Measurements from ENCODE around the gene ZC3H12C.
"Not testable (repeated sequence)": the region's sequence is repeated elsewhere in the genome, so short reads cannot be mapped to it uniquely, and the experiment has no call there.

ZC3H12C gene

DNA sequence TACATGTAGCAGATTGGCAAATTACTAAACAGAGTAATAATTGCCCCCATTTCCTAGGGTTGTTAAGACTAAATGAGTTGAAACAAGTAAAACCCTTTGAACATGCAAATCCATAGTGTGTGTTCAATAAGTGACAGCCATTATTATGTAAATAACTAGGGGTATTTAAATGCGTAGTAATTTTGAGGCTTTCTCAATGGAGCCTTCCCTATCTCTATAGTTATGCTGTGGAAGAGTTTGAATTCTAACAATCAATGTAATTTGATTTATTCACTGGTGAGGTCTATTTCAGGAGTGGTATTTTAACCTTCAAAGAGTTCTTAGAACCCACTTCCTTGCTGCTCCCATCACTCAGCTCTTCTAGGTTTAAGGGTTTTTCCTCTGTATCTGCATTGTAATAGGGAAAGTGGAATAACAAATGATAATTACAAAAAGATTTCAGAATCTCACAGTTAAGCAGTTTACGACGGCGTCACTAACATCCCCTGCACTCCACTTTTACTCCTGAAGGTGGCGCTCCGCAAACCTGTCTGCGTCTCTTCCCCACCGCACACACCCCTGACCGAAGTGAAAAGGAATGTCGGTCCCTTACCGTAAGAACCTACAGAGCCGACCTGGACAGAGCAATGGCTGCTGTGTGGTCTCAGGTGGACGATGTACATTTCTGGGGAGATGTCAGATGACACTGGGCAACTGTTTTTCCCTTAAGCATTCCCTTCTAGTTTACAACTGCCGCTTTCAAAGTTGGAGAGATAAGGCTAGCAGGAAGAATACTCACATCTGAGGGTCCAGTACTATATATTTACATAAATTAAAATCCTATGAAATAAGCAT lies 80.8 kb downstream of the ZC3H12C start:
- H3K27me3 Mint-ChIP-seq, result peaks cover 8% of the 10 kb centered on the region
- no peaks in the 10 kb centered on the region for H3K9me3 Mint-ChIP-seq
- no peak overlapping the region for H3K27ac Mint-ChIP-seq
- H3K4me3 Mint-ChIP-seq, result peak overlapping the region; percentile 50
- no peaks in the 10 kb centered on the region for H3K36me3 Mint-ChIP-seq
- H3K4me1 Mint-ChIP-seq, result peaks cover 7% of the 10 kb centered on the region

GRCh38 chr11:110174645-110175310 lies 81.6 kb downstream of the ZC3H12C start:
- no peaks in the 10 kb centered on the region for H3K9me3 Mint-ChIP-seq
- no peaks in the 10 kb centered on the region for H3K36me3 Mint-ChIP-seq
- no peak overlapping the region for H3K27ac Mint-ChIP-seq
- H3K4me3 Mint-ChIP-seq, result no peak overlapping the region
- peaks cover 7% of the 10 kb centered on the region for H3K4me1 Mint-ChIP-seq
- peaks cover 5% of the 10 kb centered on the region for H3K27me3 Mint-ChIP-seq

DNA sequence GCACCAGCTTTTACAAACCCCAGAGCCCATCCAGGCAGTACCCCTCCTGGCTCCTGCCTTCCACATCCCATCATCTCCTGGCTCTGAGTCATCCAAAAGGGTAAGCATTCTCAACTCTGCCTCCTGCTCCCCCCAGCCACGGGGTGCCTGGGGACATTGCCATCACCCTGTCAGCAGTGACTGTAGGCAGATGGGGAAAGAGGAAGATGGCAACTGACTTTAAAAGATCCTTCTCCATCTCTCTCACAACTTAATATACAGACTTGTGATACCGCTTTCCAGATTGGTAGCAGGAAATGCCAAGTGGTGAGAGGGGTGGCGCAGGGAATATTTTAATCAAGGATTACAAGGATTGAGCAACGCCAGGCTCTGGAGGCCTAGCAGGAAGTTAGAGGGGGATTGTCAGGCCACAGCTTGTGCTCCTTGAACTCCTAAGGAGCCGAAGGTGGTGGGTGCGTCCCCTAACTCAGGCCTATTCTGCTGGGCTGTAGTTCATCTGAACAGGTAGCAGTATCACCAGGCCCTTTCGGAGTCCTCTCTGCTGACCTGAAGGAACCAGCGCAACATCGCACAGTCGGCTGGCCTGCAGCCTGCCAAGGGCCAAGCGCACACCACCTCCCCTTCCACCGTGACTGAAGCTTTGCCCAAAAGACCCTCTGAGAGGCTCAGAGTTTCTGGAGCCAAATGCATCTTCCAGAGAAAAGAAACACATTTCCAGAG lies 83.3 kb downstream of the ZC3H12C start:
- Mint-ChIP-seq H3K4me3 (no peak overlapping the region), H3K4me1 (peaks cover 7% of the 10 kb centered on the region), H3K27me3 (peaks cover 5% of the 10 kb centered on the region), H3K36me3 (no peaks in the 10 kb centered on the region), H3K9me3 (no peaks in the 10 kb centered on the region), H3K27ac (no peak overlapping the region)

- H3K27me3 Mint-ChIP-seq, result peaks cover 3% of the 10 kb centered on the region
- H3K4me1 Mint-ChIP-seq, result peaks cover 7% of the 10 kb centered on the region
- H3K27ac Mint-ChIP-seq, result no peak overlapping the region
- H3K9me3 Mint-ChIP-seq, result no peaks in the 10 kb centered on the region
- no peak overlapping the region for H3K4me3 Mint-ChIP-seq
- no peaks in the 10 kb centered on the region for H3K36me3 Mint-ChIP-seq
Observed at GRCh38 chr11:110177086-110177456, 83.9 kb downstream of the ZC3H12C start.

DNA sequence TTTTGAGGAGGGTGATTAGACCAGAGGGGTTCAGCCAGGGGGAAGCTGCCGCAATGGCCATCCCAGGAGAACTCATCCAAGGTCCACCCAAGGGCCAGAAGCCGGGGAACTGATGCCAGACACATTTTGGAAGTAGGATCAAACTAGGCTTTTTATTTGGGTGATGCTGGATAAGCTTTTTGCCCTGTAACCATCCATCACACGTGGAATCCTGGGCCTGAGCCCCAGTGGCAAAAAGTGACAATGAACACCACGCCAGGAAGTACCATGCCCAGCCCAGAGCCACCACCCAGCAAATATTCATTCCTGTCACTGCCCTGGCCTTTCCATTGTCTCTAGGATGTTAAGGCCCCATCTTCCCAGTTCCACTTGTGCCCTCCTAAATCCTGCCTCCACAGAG lies 85.9 kb downstream of the ZC3H12C start:
- Mint-ChIP-seq H3K9me3 (no peaks in the 10 kb centered on the region), H3K4me1 (peaks cover 3% of the 10 kb centered on the region), H3K36me3 (no peaks in the 10 kb centered on the region), H3K27me3 (no peaks in the 10 kb centered on the region), H3K27ac (no peak overlapping the region), H3K4me3 (no peak overlapping the region)

DNA sequence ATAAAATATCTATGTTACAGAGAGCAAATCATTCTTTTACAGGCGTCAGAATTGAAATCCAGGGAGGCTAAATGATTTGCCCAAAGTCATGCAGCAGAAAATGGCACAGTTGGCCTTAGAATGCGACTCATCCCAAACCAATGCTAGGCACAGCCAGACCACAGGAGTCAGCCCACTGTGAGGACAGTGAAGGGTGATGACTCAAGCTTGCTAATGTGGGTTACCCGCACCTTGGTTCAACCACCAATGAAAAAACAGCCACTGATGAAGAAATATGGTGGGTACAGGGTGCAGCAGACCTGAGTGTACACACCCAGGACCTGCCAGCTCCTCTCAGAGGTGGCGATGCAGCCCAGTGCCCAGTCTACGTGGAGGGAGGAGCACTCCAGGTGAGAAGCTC lies 89.7 kb downstream of the ZC3H12C start:
- no peak overlapping the region for H3K27ac Mint-ChIP-seq
- no peaks in the 10 kb centered on the region for H3K27me3 Mint-ChIP-seq
- no peaks in the 10 kb centered on the region for H3K36me3 Mint-ChIP-seq
- no peaks in the 10 kb centered on the region for H3K4me1 Mint-ChIP-seq
- H3K4me3 Mint-ChIP-seq, result no peak overlapping the region
- no peaks in the 10 kb centered on the region for H3K9me3 Mint-ChIP-seq

- Mint-ChIP-seq H3K4me3 (no peak overlapping the region), H3K27me3 (no peaks in the 10 kb centered on the region)
Observed at GRCh38 chr11:110184456-110184855, 91.3 kb downstream of the ZC3H12C start.

DNA sequence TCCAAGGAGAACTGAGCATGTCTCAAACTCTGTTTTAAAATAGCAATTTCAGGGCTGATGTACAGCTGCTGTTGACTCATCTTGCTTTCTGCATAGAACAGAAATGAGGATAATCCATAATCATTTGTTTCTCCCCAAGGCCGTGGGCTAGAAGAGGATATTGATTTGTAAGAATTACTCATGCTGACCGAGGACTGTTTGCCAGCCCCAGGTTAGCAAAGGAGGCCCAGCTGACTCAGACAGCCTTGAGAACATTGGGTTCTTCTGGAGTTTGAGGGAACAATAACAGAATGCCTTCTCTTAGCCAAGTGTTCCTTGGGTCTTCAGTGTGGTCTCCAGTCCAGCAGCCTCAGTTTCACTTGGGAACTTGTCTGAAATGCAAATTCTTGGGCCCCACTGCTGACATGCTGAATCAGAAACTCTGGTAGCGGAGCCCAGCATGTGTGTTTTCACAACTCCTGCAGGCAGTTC lies 92.0 kb downstream of the ZC3H12C start:
- Mint-ChIP-seq H3K27ac (no peak overlapping the region), H3K9me3 (no peaks in the 10 kb centered on the region), H3K4me1 (no peaks in the 10 kb centered on the region), H3K4me3 (no peak overlapping the region), H3K36me3 (no peaks in the 10 kb centered on the region), H3K27me3 (no peaks in the 10 kb centered on the region)

More at GRCh38 chr11:110184456-110184855, 91.3 kb downstream of the ZC3H12C start:
- Mint-ChIP-seq H3K4me1 (no peaks in the 10 kb centered on the region), H3K9me3 (no peaks in the 10 kb centered on the region), H3K36me3 (no peaks in the 10 kb centered on the region), H3K27ac (no peak overlapping the region)

DNA sequence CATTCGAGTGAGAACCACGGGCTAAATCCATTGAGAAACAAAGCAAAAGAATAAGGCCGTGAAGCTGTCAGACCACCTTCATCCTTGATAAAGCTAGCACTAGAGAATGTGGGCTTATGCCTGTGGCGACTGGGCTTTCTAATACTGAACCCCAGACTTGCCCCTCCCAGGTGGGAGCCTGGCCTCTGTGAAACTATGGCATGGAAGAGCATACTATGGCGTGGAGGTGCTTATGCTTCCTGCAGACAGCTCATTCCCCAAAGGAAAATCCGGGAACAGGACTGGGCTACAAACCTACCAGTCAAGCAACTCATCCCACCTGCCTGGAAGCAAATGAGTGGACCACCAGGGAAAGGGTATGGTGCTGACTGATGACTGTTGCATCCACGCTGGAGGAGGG lies 92.4 kb downstream of the ZC3H12C start:
- Mint-ChIP-seq H3K27ac (no peak overlapping the region), H3K27me3 (no peaks in the 10 kb centered on the region), H3K4me1 (no peaks in the 10 kb centered on the region), H3K9me3 (no peaks in the 10 kb centered on the region), H3K36me3 (no peaks in the 10 kb centered on the region), H3K4me3 (no peak overlapping the region)

DNA sequence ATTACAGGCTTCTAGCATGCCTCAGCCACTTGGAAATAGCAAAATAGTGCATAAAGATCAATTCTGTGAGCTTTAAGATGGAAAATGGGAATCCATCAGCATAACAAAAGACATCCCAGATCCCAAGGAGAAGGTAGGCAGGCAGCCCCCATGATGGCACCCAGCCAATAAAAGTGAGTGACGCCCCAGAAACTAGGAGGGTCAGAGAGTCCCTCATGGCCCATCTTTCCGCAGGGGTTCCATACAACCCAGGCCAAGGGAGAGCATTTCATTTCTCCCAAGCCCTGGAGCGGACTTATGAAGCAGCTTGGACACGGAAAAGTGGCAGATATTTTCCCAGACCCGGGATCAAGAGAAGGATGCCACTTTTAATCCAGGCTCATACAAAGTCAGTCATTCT lies 93.3 kb downstream of the ZC3H12C start:
- Mint-ChIP-seq H3K4me3 (no peak overlapping the region), H3K27ac (no peak overlapping the region), H3K4me1 (no peaks in the 10 kb centered on the region), H3K27me3 (no peaks in the 10 kb centered on the region), H3K36me3 (no peaks in the 10 kb centered on the region), H3K9me3 (no peaks in the 10 kb centered on the region)

- Mint-ChIP-seq H3K36me3 (no peaks in the 10 kb centered on the region), H3K9me3 (no peaks in the 10 kb centered on the region), H3K4me3 (no peak overlapping the region), H3K4me1 (no peaks in the 10 kb centered on the region), H3K27ac (no peak overlapping the region), H3K27me3 (no peaks in the 10 kb centered on the region)
Observed at GRCh38 chr11:110186867-110187266, 93.7 kb downstream of the ZC3H12C start.

DNA sequence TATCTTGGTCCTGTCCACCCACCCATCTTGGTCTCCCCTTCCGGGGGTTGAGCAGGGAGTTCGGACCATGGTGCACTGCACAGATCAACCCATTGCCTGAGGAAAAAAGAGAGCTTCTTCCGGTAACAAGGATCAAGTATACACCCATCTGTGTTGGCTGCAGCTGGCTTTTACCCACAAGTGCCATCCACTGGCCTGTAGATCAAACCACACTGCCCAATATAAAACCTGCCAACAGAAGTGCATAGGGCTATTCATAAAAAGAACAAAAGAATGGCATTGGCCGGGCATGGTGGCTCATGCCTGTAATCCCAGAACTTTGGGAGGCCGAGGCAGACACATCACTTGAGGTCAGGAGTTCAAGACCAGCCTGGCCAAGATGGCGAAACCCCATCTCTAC lies 94.5 kb downstream of the ZC3H12C start:
- H3K9me3 Mint-ChIP-seq, result no peaks in the 10 kb centered on the region
- H3K27me3 Mint-ChIP-seq, result no peaks in the 10 kb centered on the region
- no peaks in the 10 kb centered on the region for H3K36me3 Mint-ChIP-seq
- no peak overlapping the region for H3K4me3 Mint-ChIP-seq
- no peak overlapping the region for H3K27ac Mint-ChIP-seq
- H3K4me1 Mint-ChIP-seq, result peaks cover 7% of the 10 kb centered on the region

DNA sequence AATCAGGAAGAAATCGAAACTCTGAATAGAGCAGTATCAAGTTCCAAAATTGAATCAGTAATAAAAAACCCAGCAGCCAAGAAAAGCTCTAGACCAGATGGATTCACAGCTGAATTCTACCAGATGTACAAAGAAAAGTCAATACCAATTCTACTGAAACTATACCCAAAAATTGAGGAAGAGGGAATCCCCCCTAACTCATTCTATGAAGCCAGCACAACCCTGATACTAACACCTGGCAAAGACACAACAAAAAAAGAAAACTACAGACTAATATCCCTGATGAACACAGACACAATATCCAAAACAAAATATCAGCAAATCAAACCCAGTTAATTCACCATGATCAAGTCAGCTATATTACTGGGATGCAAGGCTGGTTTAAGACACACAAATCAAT lies 97.7 kb downstream of the ZC3H12C start:
- H3K9me3 Mint-ChIP-seq, result no peaks in the 10 kb centered on the region
- H3K4me3 Mint-ChIP-seq, result no peak overlapping the region
- H3K27me3 Mint-ChIP-seq, result no peaks in the 10 kb centered on the region
- peaks cover 7% of the 10 kb centered on the region for H3K4me1 Mint-ChIP-seq
- no peaks in the 10 kb centered on the region for H3K36me3 Mint-ChIP-seq
- H3K27ac Mint-ChIP-seq, result no peak overlapping the region

DNA sequence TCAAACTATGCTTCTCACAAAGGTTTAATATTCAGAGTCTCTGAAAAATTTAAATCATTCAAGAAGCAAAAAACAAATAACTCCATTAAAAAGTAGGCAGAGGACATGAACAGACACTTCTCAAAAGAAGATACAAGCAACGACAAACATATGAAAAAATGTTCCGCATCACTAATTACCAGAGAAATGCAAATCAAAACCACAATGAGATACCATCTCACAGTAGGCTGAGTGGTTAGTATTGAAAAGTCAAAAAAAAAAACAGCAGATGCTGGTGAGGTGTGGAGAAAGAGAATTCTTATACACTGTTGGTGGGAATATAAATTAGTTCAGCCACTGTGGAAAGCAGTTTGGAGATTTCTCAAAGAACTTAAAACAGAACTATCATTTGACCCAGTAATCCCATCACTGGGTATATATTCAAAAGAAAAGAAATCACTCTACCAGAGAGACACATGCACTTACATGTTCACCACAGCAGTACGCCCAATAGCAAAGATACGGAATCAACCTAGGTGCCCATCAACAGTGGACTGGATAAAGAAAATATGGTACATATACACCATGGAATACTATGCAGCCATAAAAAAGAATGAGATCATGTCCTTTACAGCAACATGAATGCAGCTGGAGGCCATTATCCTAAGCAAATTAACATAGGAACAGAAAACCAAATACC lies 99.6 kb downstream of the ZC3H12C start:
- H3K4me3 Mint-ChIP-seq, H3K27me3 Mint-ChIP-seq, H3K27ac Mint-ChIP-seq, H3K4me1 Mint-ChIP-seq, H3K36me3 Mint-ChIP-seq, H3K9me3 Mint-ChIP-seq: not testable (repeated sequence)

DNA sequence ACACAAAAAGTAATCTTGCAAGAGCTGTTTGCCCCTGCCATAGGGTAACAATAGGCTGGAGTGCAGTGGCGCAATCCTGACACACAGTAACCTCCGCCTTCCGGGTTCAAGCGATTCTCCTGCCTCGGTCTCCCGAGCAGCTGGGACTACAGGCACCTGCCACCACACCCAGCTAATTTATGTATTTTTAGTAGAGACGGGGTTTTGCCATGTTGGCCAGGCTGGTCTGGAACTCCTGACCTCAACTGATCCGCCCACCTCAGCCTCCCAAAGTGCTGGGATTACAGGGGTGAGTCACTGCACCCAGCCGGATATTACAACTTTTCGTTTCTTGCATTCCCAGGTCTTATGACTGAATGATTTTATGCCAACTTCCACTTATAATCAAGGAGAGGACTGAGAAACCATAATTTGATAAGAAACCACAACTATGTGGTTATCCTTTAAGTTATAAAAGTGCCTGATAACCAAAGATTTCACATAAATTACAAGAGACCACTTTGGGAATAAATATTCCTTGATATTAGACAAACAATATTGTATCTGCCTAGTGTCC lies 101.1 kb downstream of the ZC3H12C start:
- not testable (repeated sequence) for H3K36me3 Mint-ChIP-seq, H3K9me3 Mint-ChIP-seq, H3K4me1 Mint-ChIP-seq, H3K4me3 Mint-ChIP-seq, H3K27ac Mint-ChIP-seq, H3K27me3 Mint-ChIP-seq

All from activated naive CD4-positive, alpha-beta T cell treated with anti-CD3 and anti-CD28 coated beads, Interleukin-2, amount 50 U/mL, for 24 hours (primary cell).